ENCODE results near the gene ZMAT5.

Gene ZMAT5

GRCh38 chr22:29751669-29752068 lies 15.1 kb downstream of the ZMAT5 start:
- no peak for DNase-seq

GRCh38 chr22:29750559-29751538 lies 16.0 kb downstream of the ZMAT5 start:
- peak; percentile 41 for DNase-seq

GRCh38 chr22:29750029-29750428 lies 16.8 kb downstream of the ZMAT5 start:
- DNase-seq: no peak

GRCh38 chr22:29748248-29748893 lies 18.4 kb downstream of the ZMAT5 start:
- no peak for DNase-seq

- DNase-seq: no peak
Observed at GRCh38 chr22:29747832-29748231, 19.0 kb downstream of the ZMAT5 start.

GRCh38 chr22:29744902-29745301 lies 21.9 kb downstream of the ZMAT5 start:
- no peak for DNase-seq

GRCh38 chr22:29742326-29742725 lies 24.5 kb downstream of the ZMAT5 start:
- DNase-seq: no peak

GRCh38 chr22:29741926-29742325 lies 24.9 kb downstream of the ZMAT5 start:
- DNase-seq: no peak

GRCh38 chr22:29740216-29740615 lies 26.6 kb downstream of the ZMAT5 start:
- DNase-seq: no peak

GRCh38 chr22:29739346-29739875 lies 27.4 kb downstream of the ZMAT5 start:
- no peak for DNase-seq

- no peak for DNase-seq
Observed at GRCh38 chr22:29738118-29738815, 28.5 kb downstream of the ZMAT5 start.

GRCh38 chr22:29737251-29738117 lies 29.3 kb downstream of the ZMAT5 start:
- no peak for DNase-seq

GRCh38 chr22:29735416-29735815 lies 31.4 kb downstream of the ZMAT5 start:
- DNase-seq: no peak

GRCh38 chr22:29734838-29735237 lies 32.0 kb downstream of the ZMAT5 start:
- no peak for DNase-seq

GRCh38 chr22:29734406-29734805 lies 32.4 kb downstream of the ZMAT5 start:
- DNase-seq: no peak

GRCh38 chr22:29733362-29734201 lies 33.2 kb downstream of the ZMAT5 start:
- DNase-seq: no peak

- no peak for DNase-seq
Observed at GRCh38 chr22:29732883-29733282, 33.9 kb downstream of the ZMAT5 start.

GRCh38 chr22:29731058-29731850 lies 35.6 kb downstream of the ZMAT5 start:
- DNase-seq: no peak

- no peak for DNase-seq
Observed at GRCh38 chr22:29729161-29729560, 37.6 kb downstream of the ZMAT5 start.

GRCh38 chr22:29727131-29727523 lies 39.7 kb downstream of the ZMAT5 start:
- peak; percentile 7 for DNase-seq
